ES-I3 (cell line): ENCODE results near the gene SEZ6.

Experiments used
- H3K36me3 ChIP-seq: 2 replicates; pipeline ENCODE4 v1.6.1; 2013; ENCODE audit warnings: mild to moderate bottlenecking, low read length, control low read depth, moderate library complexity; ENCODE audit not compliant: insufficient read depth
- H3K4me1 ChIP-seq: 2 replicates; pipeline ENCODE4 v1.6.1; 2013; ENCODE audit warnings: mild to moderate bottlenecking, control low read depth, low read length; ENCODE audit not compliant: insufficient read depth
- H3K9ac ChIP-seq: 2 replicates; pipeline ENCODE4 v1.6.1; 2013; ENCODE audit warnings: low read depth, mild to moderate bottlenecking, low read length, moderate library complexity
- H3K9me3 ChIP-seq: 2 replicates; pipeline ENCODE4 v1.6.1; 2013; ENCODE audit warnings: mild to moderate bottlenecking, low read length, moderate library complexity; ENCODE audit not compliant: control insufficient read depth, insufficient read depth

Gene SEZ6

DNA sequence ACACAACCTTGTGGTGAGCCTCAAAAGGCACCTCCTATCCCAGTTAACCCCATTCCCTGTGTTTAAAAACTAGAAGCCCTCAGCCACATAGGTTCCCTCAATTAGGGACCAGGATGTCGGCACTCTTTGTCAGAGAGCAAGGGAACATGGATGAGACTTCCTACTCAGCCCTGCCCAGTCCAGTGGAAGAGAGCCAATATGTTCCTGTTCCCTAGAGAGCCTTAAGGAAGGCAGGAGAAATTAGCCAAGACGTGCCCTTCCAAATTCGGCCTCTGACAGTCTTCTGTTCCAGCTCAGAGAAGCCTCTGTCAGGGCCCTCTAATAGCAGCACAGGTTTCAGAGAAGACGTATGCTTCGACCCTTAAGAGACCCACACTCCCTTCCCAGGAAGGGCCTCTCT lies 88.4 kb downstream of the SEZ6 start:
- no peak overlapping the region for H3K9ac ChIP-seq
- H3K36me3 ChIP-seq = peaks cover 76% of the 10 kb centered on the region
- no peaks in the 10 kb centered on the region for H3K4me1 ChIP-seq
- no peaks in the 10 kb centered on the region for H3K9me3 ChIP-seq

DNA sequence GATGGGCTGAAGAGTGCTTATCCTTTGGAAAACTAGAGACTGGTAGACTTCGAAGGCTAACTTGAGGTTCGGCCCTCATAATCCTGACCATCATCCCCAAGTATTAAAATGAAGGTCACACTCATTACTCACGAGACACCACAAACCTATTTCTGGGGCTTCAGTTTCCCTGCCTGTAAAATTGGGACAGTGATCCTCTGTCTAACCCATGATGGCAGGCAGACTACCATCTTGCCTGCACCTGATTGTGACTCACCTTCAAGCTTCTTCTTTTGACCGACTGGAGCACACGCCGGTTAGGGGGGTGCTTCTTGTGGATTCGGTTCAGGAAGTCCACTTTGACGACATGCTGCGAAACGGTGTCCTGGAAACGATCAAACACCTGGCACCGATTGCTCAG lies 88.8 kb downstream of the SEZ6 start:
- Histone ChIP-seq H3K36me3 (peaks cover 73% of the 10 kb centered on the region), H3K4me1 (no peaks in the 10 kb centered on the region), H3K9me3 (no peaks in the 10 kb centered on the region), H3K9ac (no peak overlapping the region)

DNA sequence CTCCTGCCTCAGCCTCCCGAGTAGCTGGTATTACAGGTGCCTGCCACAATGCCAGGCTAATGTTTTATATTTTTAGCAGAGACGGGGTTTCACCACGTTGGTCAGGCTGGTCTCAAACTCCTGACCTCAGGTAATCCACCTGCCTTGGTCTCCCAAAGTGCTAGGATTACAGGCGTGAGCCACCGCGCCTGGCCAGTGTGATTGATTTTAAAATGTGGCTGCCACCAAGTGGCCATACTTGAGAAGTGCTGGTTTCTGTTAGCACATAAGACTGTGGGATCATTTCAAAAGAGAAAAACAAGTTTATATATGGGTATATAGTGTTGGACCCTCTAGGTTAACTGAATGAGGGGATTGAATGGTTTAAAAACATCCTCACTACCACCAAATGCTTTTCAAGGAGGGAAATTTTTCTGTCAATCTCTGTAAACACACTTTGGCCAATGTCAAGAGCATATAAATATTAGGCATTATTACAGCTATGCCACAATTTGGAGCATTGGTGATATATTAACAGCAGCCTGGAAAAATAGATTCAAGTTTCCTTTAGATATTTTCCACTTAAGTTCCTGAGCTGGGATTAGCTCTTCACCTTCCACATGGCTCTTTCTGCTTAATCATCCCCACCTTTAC lies 89.4 kb downstream of the SEZ6 start:
- Histone ChIP-seq H3K9ac (no peak overlapping the region), H3K9me3 (no peaks in the 10 kb centered on the region), H3K4me1 (no peaks in the 10 kb centered on the region), H3K36me3 (peaks cover 73% of the 10 kb centered on the region)

GRCh38 chr17:28912938-28913333 lies 92.9 kb downstream of the SEZ6 start:
- Histone ChIP-seq H3K36me3 (peaks cover 78% of the 10 kb centered on the region), H3K9ac (no peak overlapping the region), H3K9me3 (no peaks in the 10 kb centered on the region), H3K4me1 (peaks cover 7% of the 10 kb centered on the region; the same call in 1 of the 2 replicates)

DNA sequence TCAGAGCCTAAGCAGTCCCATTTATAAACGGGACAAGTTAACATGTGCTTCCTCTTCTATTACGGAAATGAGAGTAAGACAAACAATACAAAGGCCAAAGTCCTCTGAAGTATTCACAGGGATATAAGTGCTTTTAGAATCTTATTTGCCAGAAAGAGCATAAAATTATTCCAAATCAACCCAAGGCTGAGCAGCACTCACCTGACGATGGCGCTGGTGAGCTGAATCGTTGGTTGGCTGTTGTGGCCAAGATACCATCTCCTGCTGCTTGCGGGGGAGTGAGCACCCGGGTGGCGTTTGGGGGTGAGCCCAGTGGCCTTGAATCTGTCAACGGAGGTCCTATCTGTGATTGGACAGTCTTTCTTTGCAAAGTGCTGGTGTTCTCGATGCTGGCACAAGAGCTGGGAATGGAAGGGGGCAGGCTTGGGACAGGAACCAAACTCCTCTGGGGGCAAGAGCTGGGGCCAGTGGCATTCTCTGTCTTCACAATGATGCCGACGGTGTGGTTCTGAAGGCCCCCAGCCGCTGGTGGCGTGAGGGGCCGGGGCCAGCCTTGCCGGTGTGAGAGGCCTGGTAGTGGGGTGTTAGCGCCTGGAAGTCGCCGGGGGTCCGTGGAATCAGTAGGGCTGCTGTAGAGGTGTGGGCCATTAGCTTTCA lies 93.4 kb downstream of the SEZ6 start:
- Histone ChIP-seq H3K4me1 (peaks cover 7% of the 10 kb centered on the region; the same call in 1 of the 2 replicates), H3K9me3 (no peaks in the 10 kb centered on the region), H3K36me3 (peaks cover 78% of the 10 kb centered on the region)

GRCh38 chr17:28911411-28912045 lies 94.3 kb downstream of the SEZ6 start:
- Histone ChIP-seq H3K36me3 (peaks cover 79% of the 10 kb centered on the region), H3K9me3 (no peaks in the 10 kb centered on the region), H3K4me1 (peaks cover 7% of the 10 kb centered on the region; the same call in 1 of the 2 replicates), H3K9ac (no peak overlapping the region)

More for the DNA sequence above, 93.4 kb downstream of the SEZ6 start:
- no peak overlapping the region for H3K9ac ChIP-seq

DNA sequence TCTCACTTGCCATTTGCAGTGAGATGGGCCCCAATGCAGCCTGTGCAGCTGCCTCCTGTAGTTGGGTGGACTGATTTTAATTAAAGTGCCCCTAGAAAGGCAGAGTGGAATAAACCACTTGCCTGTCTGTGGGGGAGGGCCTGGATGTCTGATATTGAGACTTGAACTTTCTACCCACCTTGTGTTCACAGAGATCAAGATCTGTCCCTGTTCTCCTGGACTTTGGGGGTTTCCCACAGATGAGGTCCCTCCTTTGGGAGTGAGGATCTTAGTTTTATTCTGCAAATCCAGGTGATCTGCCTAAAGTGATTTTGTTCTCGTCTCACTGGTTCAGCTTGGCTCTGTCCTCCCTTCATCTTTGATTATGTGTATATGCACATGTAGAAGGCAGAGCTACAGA lies 95.3 kb downstream of the SEZ6 start:
- Histone ChIP-seq H3K4me1 (peaks cover 7% of the 10 kb centered on the region; the same call in 1 of the 2 replicates), H3K36me3 (peaks cover 78% of the 10 kb centered on the region), H3K9me3 (no peaks in the 10 kb centered on the region), H3K9ac (no peak overlapping the region)

- peaks cover 64% of the 10 kb centered on the region for H3K36me3 ChIP-seq
- H3K4me1 ChIP-seq = peaks cover 7% of the 10 kb centered on the region; the same call in 1 of the 2 replicates
- H3K9ac ChIP-seq = no peak overlapping the region
- no peaks in the 10 kb centered on the region for H3K9me3 ChIP-seq
Observed at GRCh38 chr17:28908640-28909167, 97.1 kb downstream of the SEZ6 start.

DNA sequence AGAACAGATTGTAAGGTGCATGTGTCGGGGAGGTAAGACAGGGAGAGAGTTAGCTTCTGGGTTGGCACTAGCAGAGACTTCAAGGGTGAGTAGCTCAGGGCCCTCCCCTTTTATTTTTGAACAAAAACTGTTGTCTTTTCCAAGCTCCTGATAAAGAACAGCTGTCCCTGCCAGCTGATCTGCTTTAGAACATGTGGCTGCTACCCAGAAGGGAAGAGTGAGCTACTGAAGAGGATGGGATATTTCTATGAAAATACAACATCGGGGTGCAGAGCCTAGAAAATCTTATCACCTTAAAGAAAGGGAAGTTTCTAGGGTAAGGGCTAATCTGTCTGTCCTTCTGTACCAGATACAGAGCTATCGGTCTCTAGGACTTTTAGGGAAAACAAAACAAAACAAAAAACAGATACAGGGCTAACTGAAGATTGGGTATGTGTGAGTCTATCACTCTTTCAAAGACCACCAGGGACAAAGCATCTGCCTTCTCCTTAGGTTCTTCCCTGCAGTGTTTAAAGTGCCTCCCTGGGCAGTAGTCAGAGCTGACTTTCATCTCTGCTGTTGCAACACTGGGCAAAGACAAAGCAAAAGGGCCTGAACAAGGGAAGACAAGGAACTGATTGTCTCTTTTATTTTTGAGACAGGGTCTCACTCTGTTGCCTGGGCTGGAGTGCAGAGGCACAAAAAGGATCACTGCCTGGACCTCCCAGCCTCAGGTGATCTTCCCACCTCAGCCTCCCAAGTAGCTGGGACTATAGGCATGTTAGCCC lies 97.9 kb downstream of the SEZ6 start:
- peaks cover 7% of the 10 kb centered on the region; the same call in 1 of the 2 replicates for H3K4me1 ChIP-seq
- H3K9ac ChIP-seq = no peak overlapping the region
- H3K36me3 ChIP-seq = peaks cover 57% of the 10 kb centered on the region
- H3K9me3 ChIP-seq = no peaks in the 10 kb centered on the region

DNA sequence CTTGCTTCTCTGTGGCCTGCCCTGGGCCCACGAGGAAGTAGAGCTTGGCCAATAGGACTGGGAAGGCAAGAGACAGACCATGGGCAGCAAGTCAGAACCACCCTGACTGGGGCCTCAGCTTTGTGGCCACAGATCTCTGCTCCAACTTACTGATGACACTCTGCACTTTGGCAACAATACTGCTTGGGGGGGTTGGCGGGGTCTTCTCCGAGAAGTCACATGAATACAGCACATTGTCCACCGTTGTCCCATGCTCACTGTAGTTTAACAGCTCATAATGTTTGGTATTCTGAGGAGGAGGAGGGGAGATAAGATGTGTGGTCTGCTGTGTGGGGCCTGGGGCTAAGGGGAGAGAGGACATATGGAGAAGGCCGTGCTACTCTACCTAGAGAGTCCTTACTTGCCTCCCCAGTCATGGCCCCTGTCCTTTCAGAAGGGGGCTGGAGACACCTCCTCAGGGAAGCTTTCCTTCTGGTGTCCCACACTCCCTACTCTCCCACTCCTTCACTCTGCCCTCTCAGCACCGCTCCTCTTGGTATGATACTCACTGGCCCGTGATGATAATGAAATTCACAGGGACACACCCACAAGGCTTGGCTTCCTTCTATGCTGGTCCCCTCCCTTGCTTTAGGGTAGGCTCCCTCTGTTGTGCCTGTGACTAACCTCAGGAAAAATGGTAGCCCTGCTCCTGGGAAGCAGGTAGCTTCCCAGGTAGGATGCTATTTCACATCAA lies 99.0 kb downstream of the SEZ6 start:
- Histone ChIP-seq H3K9me3 (no peaks in the 10 kb centered on the region), H3K36me3 (peaks cover 54% of the 10 kb centered on the region), H3K4me1 (peaks cover 7% of the 10 kb centered on the region; the same call in 1 of the 2 replicates), H3K9ac (no peak overlapping the region)

- H3K4me1 ChIP-seq = peaks cover 13% of the 10 kb centered on the region
- peaks cover 48% of the 10 kb centered on the region for H3K36me3 ChIP-seq
- no peaks in the 10 kb centered on the region for H3K9me3 ChIP-seq
- H3K9ac ChIP-seq = no peak overlapping the region
Observed at GRCh38 chr17:28906276-28906675, 99.6 kb downstream of the SEZ6 start.
